Measurements from ENCODE around the gene KIAA1958.

GRCh38 chr9:112647596-112647995, 161.0 kb downstream of the KIAA1958 start:
- no peak for TF ChIP-seq POLR2A (IDR thresholded peaks at IDR 0.05)
- TF ChIP-seq EP300 (IDR thresholded peaks at IDR 0.05): no peak
- no peak for TF ChIP-seq CTCF (IDR thresholded peaks at IDR 0.05)
- no peak for TF ChIP-seq POLR2AphosphoS5 (IDR thresholded peaks at IDR 0.05)

Measured in sigmoid colon (tissue), 4 donors.